ENCODE data around the gene MED12L.

DNA sequence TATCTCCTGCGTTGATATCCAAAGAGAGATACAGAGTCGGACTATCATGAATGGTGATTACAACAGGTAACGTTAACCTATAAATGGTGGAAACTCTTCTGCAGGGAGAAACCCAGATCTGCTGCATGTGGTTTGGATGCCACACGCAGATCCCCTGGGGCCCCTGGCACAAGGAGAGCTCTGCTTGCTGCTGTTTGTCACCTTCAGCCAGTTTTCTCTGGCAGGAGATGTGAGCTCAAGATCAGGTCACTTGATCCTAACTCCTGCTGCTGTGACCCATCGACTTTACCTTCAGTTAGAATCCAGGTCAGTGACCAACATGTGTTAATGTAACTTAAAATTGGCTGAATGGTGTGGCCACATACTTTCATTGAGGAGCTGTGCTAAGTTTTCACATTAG is 141.4 kb downstream of the MED12L start:
- TF ChIP-seq, protein P1, sequence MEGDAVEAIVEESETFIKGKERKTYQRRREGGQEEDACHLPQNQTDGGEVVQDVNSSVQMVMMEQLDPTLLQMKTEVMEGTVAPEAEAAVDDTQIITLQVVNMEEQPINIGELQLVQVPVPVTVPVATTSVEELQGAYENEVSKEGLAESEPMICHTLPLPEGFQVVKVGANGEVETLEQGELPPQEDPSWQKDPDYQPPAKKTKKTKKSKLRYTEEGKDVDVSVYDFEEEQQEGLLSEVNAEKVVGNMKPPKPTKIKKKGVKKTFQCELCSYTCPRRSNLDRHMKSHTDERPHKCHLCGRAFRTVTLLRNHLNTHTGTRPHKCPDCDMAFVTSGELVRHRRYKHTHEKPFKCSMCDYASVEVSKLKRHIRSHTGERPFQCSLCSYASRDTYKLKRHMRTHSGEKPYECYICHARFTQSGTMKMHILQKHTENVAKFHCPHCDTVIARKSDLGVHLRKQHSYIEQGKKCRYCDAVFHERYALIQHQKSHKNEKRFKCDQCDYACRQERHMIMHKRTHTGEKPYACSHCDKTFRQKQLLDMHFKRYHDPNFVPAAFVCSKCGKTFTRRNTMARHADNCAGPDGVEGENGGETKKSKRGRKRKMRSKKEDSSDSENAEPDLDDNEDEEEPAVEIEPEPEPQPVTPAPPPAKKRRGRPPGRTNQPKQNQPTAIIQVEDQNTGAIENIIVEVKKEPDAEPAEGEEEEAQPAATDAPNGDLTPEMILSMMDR (IDR thresholded peaks at IDR 0.05), result no peak
- TF ChIP-seq POLR2AphosphoS5 (IDR thresholded peaks at IDR 0.05), result no peak
- TF ChIP-seq POLR2A (IDR thresholded peaks at IDR 0.05; ENCODE audit: low read depth), result no peak
- TF ChIP-seq EP300 (IDR thresholded peaks at IDR 0.05), result no peak
